Fibroblast of mammary gland (primary cell): Measurements from ENCODE around the gene UCK1.

Experiments used
- DNase-seq: peaks from one replicate; pipeline ENCODE4 v3.0.0-alpha.2; 2010; ENCODE audit warnings: low read depth
- H3K4me3 ChIP-seq: 2 replicates; pipeline ENCODE4 v1.5.1; 2011; ENCODE audit warnings: low read depth, mild to moderate bottlenecking, low read length, moderate library complexity; ENCODE audit not compliant: control insufficient read depth
- CTCF ChIP-seq: conservative IDR thresholded peaks from 2 replicates; pipeline ENCODE4 v1.5.1; 2011; ENCODE audit warnings: low read depth, low read length, inconsistent platforms; ENCODE audit not compliant: control insufficient read depth, insufficient read depth

Gene UCK1

GRCh38 chr9:131534721-131535237 lies 3.7 kb upstream of the UCK1 start:
- no peak overlapping the region for H3K4me3 ChIP-seq
- no peak for TF ChIP-seq CTCF
- DNase-seq: no peak

- peak overlapping the region; percentile 69 for H3K4me3 ChIP-seq
- TF ChIP-seq CTCF: no peak
- peak; percentile 18 for DNase-seq
Observed at GRCh38 chr9:131530546-131530919, 530 bp downstream of the UCK1 start.

GRCh38 chr9:131529597-131530545 lies 1.2 kb downstream of the UCK1 start:
- peak overlapping the region; percentile 69 for H3K4me3 ChIP-seq
- TF ChIP-seq CTCF: no peak
- DNase-seq: no peak

- no peak for TF ChIP-seq CTCF
- no peak for DNase-seq
- H3K4me3 ChIP-seq: no peak overlapping the region
Observed at GRCh38 chr9:131528886-131529505, 2.1 kb downstream of the UCK1 start.

- no peak for DNase-seq
- no peak for TF ChIP-seq CTCF
- no peak overlapping the region for H3K4me3 ChIP-seq
Observed at GRCh38 chr9:131528186-131528585, 2.9 kb downstream of the UCK1 start.

- no peak for DNase-seq
- H3K4me3 ChIP-seq: no peak overlapping the region
- TF ChIP-seq CTCF: no peak
Observed at GRCh38 chr9:131525643-131526565, 5.2 kb downstream of the UCK1 start.
